Hindlimb muscle (tissue), 1 donor: ENCODE data around the gene SPTBN5. TPM values are rescaled to one million over a fixed set of nuclear protein-coding genes. Genes with fewer than 3 reads are reported as not detected.

Experiments used
- DNase-seq: peaks from one replicate; pipeline ENCODE4 v3.0.0-alpha.2; 2013
- polyA plus RNA-seq: library from polyadenylated mRNA; unstranded; fragments of 120-200 nt; gene quantifications from one replicate; pipeline ENCODE4 v1.2.1, GENCODE V29; 2013; ENCODE audit not compliant: insufficient read length

The SPTBN5 gene
- polyA plus RNA-seq, 1 donor = 5.2 TPM

DNA sequence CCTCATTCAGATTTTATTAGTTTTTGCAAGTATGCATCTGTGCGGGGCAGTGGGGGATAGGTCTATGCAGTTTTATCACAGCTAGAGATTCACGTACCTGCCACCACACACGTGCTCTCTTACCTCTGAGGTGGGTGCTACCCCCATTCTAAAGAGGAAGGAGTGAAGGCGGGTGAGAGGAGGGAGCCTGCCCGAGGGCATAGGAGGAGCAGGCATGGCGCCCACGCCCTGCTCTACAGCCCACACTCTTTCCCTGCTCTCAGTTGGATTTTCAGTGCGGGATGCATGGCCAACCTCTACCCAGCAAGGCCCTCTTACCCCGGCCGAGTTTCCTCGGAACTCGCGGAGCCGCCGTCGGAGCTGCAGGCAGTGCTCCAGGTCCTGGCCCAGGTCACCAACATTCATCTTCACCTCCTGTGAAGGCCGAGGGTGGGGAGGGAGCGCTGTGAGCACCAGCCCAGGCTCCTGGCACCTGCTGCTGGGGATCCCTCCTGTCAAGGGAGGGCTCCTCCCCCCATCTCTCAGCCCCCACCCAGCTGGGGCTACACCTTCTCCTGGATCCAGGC lies 28.3 kb downstream of the SPTBN5 start:
- no peak for DNase-seq

DNA sequence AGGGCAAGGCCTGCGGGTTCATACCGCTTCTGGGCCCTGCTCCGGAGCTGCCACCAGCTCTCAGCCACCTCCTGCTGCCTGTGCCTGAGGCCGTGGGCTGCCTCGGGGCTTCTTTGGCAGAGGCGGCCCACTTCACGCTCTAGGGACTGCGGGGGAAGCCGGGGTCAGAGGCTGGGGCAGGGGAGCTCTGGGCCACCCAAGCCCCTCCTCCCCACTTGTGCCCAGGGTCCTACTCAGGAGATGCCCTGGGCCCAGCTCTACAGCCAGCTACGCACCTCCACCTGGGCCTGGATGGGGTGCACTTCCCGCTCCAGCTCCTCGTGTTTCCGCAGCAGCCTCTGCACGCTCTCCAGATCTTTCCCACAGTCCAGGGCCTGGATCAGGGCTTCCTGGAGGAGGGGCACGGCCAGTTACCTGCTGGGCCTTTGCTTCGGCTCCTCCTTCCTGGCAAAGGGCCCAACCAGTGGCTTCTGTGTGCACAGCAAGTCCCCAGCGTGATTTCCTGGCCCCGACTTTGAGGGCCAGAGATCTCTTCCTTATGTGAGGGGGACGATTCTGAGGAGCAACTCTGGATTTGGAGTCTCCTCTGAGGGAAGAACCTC lies 31.2 kb downstream of the SPTBN5 start:
- DNase-seq = no peak

DNA sequence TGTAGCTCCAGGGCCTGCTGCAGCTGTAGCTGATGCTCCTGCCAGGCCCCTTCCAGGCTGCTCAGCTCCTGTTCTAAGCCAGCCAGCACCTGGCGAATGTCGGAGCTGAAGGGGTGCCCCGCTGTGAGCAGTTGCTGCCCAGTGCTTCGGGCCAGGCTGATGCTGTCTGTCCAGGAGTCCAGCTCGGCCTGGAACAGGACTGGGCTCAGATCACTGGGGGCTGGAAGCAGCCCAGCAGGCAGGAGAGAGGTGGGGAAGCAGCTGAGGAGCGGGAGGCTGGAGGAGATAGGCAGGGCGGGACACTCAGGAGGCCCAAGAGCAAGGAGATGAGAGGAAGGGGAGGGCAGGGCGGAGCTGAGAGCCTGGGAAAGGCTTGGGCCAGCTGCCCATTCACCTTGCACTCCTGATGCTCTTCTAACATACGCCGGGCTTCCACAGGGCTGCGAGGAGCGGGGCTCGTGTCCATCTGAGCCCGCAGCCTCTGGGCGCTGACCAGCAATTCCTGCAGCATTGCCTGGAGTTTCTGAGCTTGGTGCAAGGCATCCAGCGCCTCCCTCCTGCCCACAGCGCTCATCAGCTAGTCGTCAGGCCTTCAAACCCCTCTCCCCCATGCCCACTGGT lies 32.0 kb downstream of the SPTBN5 start:
- no peak for DNase-seq

DNA sequence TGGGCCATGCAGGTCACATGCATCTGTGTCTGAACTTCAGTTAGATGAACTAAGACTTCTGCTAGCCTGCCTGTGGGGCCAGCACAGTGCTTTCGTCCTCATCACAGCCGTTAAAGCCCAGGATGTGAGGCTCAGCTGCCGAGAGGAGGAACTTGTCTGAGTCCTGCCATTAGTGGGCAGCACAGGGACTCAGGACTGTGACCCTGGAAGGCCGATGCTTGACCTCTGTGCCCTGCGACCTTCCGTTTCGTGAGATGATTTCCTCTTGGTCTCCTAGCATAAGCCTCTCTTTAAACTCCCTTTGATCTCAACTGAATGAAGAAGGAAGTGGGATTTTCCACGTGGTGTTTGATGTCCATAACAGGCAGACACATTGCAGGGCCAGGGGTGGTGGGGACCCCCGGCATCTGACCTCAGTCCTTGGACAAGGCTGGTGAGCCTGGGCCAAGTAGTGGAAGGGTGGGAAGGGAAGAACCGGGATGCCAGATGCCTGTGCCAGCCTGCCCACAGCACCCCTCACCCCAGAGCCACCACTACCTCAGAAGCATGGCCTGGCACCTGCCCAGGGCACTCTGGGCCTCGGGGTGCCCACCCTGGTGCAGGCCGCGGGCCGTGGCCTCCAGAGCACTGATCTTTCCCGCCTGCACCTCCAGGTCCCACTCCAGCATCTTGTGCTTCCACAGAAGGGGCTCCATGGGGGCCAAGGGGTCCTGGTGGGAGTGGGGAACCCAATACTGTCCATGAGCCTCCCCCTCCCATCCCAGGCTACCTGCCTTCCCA lies 33.6 kb downstream of the SPTBN5 start:
- no peak for DNase-seq

DNA sequence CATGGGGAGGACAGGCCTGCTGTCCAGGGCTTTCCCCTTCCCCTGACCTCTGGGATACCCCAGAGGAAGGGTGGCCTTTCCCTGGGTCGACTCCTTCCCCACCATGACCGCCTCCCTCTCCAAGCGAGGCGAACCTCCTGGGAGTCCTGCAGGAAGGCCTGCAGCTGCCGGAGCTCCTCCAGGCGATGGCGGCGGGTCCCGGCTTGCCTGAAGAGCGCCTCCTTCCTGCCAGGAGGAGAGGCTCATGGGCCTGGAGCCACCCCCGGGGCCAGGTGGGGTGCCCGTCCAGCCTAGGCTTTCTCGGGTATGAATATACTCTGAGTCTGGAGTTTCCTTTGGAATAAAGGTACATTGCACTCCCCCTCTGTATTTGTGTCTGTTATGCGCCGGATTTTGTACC lies 35.1 kb downstream of the SPTBN5 start:
- no peak for DNase-seq

DNA sequence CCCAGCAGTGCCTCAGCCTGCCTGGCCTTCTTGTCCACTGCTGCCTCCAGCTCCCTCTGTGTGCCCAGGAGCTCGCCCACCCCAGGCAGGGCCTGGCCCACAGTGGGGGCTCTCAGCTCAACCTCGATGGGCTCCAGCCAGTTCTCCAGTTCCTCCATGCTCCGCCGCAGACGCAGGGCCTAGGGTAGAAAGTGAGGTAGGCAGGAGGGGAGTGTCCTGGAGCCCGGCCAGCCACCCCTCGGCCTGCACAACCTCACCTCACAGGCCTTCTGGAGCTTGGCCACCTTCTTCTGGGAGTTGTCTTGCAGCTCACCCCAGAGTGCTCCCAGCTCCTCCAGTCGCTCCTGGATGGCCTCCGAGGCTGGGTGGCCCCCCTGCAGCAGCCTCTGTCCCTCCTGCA lies 36.5 kb downstream of the SPTBN5 start:
- DNase-seq = no peak

DNA sequence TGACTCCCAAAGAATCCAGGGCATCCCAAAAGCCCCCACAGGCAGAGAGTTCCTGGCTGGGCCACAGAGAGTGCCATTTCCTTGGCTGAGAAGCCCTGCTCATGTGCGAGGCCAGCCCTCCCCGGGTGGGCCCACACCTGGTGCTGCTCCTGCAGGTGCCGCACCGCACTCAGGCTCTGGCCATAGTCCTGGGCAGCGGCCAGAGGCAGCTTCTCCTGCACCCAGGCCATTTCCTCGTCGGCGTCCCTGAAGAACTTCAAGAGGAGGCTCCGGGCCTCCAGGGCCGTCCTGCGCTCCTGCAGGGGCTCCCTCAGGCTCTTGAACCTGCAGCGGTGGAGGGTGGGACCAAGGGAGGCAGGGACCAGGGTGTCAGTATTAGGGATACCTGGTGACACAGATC lies 37.1 kb downstream of the SPTBN5 start:
- no peak for DNase-seq

DNA sequence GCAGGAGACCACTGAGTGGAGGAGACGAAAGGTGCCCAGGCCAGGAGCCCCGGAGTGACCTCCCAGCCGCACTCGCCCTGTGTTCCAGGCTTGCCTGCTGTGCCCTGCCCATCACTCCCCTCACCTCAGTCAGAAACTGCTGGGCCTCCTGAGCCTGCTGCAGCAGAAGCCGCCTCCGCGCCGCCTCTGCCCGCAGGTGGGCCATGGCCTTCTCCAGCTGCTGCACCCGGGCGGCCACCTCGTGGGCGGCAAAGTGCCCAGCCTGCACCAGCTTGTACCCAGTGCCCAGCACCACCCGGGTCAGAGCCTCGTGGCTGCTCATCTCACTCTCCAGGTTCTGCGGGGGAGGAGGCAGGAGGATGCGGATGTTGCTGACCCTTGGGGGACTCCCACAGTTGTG lies 37.6 kb downstream of the SPTBN5 start:
- DNase-seq = no peak

DNA sequence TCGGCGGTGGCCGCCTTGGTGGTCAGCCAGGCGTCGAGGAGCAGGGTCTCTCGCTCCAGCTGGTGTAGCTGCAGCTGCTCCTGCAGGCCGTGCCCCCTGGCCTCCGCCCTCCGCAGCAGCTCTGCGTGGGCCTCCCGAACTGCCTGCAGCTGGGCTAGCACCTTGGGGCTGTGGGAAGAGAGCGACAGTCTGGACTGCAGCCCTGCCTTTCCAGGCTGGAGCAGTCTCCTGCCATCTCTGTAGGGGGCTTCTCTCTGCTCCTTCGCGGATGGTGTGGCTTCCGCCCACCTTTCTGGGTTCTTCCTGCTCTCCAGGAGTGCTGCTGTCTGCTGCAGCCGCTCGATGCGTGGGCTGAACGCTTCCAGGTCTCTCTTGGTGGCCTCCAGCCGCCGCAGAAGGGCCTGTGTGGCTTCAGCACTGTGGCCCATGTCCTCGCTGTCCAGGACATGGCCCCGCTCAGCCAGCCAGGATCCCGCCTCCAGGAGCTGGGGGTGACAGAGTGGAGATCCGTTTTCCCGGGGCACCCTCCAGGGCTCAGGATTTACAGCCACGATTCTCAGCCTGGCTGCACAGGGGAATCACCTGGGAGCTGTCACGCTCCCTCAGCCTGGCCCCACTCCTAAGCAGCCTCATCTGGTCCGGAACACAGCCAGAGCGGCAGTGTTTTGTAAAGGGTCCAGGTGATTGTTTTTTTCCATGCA lies 38.4 kb downstream of the SPTBN5 start:
- DNase-seq = peak; percentile 56

DNA sequence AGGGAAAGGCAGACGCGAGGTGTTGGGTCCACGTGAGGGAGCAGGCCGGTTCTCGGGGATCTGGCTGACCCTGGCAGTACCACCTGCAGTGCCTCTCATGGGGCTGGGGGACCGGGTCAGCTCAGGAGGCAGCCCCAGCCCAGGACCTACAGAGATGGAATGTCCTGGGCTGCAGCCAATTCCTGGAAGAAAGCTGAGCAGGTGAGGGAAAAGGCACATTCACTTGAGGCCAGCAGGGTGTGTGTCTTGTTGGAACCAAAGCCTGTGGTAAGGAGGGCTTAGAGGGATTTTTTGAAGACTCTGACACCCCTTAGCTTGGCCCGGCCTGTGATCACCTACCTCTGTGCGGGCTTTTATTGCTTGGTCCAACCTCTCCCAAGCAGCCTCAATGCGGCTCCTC lies 39.4 kb downstream of the SPTBN5 start:
- no peak for DNase-seq

DNA sequence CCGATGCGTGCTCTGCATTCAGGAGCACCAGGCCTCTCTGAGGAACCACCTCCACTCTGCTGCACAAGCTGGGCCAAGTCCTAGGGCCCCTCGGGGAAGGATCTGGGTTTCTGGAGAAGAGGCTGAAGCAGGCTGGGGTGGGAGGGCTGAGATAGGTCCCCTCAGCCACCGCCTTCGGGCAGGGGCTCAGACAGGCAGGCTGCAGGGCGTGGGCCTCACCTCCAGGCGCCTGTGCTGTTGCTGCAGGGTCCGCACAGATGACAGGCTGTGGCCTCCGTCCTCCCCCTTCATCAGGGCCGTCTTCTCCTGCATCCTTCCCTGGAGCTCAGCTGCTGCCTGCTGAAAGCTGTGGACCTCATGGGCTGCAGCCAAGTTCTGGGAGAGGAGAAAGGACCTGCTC lies 40.0 kb downstream of the SPTBN5 start:
- DNase-seq = no peak

DNA sequence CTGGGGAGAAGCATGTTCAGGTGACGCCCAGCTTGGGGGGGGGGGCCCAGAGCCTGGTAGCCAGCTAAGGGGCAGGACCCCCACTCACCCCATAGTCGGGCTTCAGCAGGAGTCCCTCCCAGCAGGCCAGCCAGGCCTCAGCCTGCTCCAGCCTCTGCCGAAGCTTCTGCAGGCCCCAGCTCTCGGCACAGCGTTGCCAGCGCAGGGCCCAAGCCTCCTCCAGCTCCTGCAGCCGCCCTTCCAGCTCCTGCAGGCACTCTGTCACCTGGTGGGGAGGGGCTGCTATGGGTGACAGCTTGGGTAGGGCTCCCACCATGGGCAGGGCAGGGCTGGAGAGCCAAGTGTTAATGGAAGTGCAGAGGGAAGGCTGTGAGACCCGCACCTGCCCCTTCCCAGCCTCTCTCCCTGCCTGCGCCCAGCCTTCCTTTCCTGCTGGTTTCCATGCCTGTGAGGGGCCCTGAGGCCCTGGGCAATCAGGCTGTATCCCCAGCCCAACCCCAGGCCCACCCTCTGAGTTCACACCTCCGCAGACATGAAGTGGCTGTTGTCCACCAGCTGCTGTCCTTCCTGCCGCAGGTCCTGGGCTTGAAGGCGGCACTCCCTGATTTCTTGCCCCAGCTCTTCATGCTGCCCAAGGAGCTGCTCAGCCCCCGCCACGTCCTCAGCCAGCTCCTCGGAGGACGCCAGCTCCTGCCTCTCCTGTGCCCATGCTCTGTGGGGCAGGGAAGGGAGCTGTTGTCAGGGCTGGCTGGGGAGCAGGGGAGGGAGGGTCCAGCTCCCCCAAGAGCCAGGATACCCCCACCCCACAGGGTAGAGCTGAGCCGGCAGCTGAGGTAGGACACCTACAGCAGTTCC lies 40.9 kb downstream of the SPTBN5 start:
- DNase-seq = no peak

DNA sequence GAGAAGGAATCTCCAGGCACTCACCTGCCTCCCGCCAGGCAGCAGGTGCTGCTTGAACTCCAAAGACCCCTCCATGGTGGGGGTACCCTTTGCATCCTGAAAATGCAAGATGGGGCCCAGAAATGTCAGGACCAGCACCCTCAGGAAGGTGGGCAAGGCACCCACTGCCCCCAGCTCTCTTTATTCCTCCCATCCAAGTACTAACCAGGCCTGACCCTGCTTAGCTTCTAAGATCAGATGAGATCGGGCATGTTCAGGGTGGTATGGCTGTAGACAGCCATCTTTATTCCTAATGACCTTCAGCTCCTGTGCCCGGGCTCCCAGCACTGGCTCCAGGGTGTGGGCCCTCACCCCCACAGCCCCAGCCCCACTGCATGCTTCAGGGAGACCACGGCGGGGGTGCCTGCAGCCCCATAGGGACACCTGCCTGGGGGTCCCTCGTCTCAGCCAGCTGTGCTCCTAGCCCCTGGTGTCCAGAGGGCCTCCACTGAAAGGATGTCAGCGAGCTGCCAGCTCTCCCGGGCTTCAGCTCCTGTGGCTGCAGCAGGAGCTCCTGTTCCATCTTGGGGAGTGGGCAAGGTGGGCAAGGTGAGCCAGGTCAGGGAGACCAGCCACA lies 42.0 kb downstream of the SPTBN5 start:
- no peak for DNase-seq

DNA sequence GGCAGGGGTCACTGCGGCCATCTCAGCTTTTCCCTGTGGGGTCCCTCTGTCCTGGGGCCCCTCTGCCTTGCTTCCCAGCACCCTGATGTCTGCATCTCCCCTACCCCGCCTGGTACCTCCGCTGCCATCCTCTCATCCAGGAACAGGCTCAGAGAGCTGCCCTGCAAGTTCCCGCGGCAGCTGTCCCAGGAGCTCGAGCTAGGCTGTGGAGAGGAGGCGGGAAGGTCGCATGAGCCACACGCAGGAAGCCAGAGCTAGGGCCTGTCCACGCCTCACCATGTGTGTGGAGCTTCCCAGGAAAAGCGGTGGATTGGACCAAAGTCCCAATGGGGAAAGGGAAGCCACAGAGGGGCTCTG lies 42.7 kb downstream of the SPTBN5 start:
- no peak for DNase-seq

DNA sequence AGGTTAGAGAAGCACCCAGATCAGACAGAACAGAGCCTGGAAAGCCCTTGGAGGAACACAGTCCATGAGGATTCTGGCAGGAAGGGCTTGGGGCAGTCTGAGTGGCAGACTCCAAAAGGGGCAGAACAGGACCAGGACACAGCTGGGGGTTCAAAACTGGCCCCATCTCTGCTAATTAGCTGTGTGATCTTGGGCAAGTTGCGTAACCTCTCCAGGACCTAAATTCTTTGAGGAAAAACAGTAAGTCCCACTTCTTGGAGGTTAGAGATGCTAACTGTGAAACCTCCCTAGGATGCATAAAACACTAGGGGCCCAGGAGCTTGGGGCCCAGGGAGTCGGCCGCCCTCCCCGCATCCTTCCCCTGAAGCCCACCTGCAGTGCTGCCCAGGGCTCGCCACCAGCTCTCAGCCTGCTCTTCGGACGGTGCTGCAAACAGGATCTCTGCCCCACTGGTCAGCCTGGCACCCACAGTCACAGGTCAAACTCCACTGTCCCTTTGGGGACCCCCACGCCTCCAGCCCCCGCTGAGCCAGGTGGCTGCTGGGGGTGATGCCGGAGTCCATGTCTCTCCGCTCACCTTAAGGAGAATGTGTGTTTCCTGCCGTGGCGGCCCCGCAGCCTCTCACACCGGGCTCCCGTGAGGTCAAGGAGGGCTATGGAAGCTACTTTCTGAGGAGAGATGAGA lies 43.2 kb downstream of the SPTBN5 start:
- no peak for DNase-seq

DNA sequence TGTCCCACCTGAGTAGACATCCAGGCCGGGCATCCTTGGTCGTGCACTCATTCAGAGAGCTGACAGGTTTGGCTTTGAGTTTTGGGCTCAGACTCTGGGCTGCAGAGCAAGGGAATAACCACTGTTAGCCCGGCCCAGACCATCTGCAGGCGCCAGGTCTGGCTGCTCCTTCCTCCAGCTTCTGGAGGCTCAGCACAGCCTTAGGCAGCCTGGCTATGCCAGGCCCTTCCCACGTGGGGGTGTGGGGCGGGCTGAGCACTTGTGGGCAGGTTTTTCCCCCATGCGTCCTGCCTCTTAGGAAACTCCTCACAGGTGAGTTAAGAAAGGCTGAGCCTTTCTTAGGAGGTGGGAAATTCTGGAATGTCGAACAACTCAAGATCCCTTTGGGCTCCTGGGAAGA lies 44.0 kb downstream of the SPTBN5 start:
- no peak for DNase-seq

DNA sequence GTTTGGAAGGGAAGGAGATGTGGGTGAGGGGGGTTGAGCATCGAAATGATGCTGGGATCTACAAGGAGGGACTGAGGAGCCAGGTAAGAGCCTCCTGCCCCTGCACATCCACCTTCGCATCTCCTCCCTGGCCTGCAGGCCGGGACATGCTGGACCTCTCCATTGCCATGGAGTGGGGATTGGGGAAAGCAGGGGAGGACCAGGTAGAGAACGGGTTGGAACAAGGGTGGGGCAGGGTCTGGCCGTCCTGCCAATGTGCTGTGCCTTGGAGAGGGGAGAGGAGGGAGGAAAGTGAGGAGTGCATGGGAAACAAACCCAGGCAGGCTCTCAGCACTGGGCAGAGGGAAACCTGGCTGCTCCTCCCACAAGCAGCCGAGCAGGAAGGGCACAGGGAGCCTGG lies 44.6 kb downstream of the SPTBN5 start:
- no peak for DNase-seq

DNA sequence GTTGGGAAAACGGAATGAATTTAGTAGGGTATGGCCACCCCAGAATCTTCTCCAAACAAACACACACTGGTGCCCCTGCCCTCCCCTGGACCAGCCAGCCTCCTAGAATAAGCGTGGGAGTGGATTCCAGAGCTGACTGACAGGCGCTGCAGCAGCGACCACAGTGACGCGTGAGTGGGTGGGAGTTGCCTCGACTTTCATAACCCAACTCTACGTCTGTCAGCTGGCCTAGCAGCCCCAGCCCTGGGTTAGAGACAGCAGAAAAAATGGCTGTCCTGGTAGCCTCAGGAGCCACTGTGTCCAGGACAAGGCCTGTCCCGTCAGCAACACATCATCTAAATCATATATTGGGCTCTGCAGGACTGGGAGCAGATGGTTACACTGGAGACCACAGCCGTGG lies 45.2 kb downstream of the SPTBN5 start:
- no peak for DNase-seq

DNA sequence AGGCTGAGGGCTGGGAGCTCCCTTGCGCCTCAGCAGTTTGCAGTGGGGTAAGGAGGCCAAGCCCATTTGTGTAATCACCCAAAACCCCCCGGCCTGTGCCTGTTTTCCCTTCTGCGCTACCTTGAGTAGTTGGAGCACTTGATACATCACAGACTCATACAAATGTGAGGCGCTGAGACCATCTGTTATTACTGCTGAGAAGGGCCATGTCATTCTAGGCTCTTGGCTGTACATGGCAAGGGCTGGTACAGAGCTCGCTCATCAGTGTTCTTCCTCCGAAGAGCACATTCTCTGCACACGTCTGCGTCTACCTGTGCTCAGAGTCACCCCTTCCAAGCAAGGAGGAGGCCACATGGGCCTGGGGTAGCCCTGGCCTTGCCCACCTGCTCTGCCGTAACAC lies 45.9 kb downstream of the SPTBN5 start:
- no peak for DNase-seq

DNA sequence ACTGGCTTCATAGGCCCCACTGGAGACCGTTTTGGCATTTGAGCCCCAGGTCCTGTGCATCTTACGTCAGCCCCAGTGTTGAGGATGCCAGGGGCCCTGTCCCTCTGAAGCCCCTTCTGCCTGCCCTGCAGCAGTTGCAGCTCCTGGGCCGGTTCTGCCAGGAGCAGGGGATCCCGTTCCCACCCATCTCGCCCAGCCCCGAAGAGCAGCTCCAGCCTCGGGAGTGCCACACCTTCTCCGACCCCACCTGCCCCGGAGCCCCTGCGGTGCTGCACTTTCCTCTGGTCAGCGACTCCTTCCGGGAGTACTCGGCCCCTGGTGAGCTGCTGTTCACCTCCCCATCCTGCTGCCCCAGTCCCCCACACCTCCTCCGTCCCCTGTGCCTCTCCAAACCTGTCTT lies 46.6 kb downstream of the SPTBN5 start:
- DNase-seq = no peak

DNA sequence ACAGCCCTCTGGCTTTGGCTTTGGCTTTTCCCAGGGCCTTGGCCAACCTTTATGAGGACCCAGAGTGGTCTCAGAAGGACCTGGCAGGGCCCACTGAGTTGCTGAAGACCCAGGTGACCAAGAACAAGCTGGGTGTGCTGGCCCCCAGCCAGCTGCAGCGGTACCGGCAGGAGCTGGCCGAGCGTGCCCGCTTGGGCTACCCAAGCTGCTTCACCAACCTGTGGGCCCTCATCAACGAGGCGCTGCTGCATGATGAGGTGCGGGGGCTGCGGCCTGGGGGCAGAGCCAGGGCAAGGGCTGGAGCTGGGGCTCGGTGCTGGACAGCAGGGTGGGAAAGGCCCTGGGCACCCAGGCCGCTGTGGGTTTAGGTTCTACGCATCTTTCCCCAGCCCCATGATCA lies 49.0 kb downstream of the SPTBN5 start:
- DNase-seq = no peak
